ENCODE results near the gene KCNMA1.

KCNMA1 gene

DNA sequence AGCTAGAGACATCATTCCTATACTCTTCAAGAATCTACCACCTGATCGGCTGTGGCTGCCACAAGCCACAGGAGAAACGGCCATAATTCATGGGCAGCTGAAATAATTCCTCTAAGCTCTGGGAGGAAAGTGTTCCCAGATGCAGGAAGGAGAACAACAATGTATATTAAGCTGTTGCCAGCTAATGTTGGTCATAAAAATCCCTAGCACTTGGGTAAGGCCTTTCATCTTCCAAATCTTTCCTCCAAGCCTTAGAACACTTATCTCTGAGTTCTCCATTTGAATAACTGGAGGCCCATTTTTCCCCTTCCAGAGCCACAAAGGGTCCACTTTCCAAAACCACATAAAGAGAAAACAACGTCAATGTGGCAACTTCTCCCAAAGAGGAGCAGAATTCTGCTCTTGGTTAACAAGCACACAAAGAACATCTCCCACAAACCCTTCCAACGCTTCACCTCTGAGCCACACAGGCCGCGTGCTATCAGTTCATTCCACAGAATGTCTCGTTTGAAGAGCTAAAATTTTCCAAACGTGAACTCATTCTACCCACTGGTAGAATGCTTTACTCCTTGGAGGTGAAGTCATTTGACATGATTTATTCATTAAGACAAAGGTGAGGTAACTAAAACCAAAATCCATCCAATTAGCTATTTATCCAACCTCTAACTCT, 11.2 kb downstream of the KCNMA1 start:
- no peak overlapping the region for H3K27ac ChIP-seq
- H3K79me2 ChIP-seq = no peaks in the 10 kb centered on the region
- H3K4me1 ChIP-seq = no peaks in the 10 kb centered on the region

GRCh38 chr10:77625379-77625778, 12.2 kb downstream of the KCNMA1 start:
- no peak for TF ChIP-seq CTCF (IDR thresholded peaks at IDR 0.05)
- H3K9ac ChIP-seq = no peak overlapping the region
- H3K36me3 ChIP-seq (ENCODE audit: control insufficient read depth, insufficient read depth, low read length) = no peaks in the 10 kb centered on the region
- H3K79me2 ChIP-seq = no peaks in the 10 kb centered on the region
- H3K4me2 ChIP-seq (ENCODE audit: low read length) = no peak overlapping the region
- H3K27me3 ChIP-seq (ENCODE audit: control insufficient read depth, insufficient read depth, low read length) = no peaks in the 10 kb centered on the region
- no peak overlapping the region for H3K4me3 ChIP-seq (ENCODE audit: low read depth, low read length)
- H3K9me3 ChIP-seq (ENCODE audit: control insufficient read depth, low read length) = no peaks in the 10 kb centered on the region
- H3K27ac ChIP-seq = no peak overlapping the region
- no peak overlapping the region for H2AFZ ChIP-seq
- H3K4me1 ChIP-seq = no peaks in the 10 kb centered on the region

More for the DNA sequence above, 11.2 kb downstream of the KCNMA1 start:
- Histone ChIP-seq H3K4me2 (ENCODE audit: low read length) (no peak overlapping the region), H3K36me3 (ENCODE audit: control insufficient read depth, insufficient read depth, low read length) (no peaks in the 10 kb centered on the region), H3K9me3 (ENCODE audit: control insufficient read depth, low read length) (no peaks in the 10 kb centered on the region), H3K9ac (no peak overlapping the region), H2AFZ (no peak overlapping the region), H3K27me3 (ENCODE audit: control insufficient read depth, insufficient read depth, low read length) (no peaks in the 10 kb centered on the region), H3K4me3 (ENCODE audit: low read depth, low read length) (no peak overlapping the region)
- TF ChIP-seq CTCF (IDR thresholded peaks at IDR 0.05) = no peak

- Histone ChIP-seq H3K27ac (no peak overlapping the region), H3K36me3 (ENCODE audit: control insufficient read depth, insufficient read depth, low read length) (no peaks in the 10 kb centered on the region), H3K4me2 (ENCODE audit: low read length) (no peak overlapping the region), H3K4me1 (no peaks in the 10 kb centered on the region), H3K4me3 (ENCODE audit: low read depth, low read length) (no peak overlapping the region), H3K9ac (no peak overlapping the region), H3K9me3 (ENCODE audit: control insufficient read depth, low read length) (no peaks in the 10 kb centered on the region), H3K27me3 (ENCODE audit: control insufficient read depth, insufficient read depth, low read length) (no peaks in the 10 kb centered on the region), H2AFZ (no peak overlapping the region), H3K79me2 (no peaks in the 10 kb centered on the region)
- TF ChIP-seq CTCF (IDR thresholded peaks at IDR 0.05) = no peak
Observed at GRCh38 chr10:77622889-77623291, 14.7 kb downstream of the KCNMA1 start.

DNA sequence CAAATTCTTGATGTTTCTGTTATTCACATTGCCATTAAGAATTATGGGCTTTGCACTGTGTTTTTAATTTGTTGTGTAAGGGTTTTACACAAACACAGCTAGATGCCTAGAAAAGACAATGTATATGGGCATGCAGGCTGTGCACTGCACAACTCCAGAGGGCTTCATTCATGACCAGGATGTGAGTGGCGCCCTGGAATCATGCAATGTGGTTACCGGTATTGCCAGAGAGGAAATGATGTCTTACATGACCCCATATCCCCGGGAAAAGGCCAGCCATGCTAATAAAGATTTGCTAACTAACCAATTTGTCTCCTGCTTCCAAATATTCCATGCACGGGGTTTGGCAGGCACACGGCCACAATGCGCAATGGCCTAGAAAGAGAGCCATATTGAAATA, 16.9 kb downstream of the KCNMA1 start:
- no peak for TF ChIP-seq CTCF (IDR thresholded peaks at IDR 0.05)
- Histone ChIP-seq H3K4me1 (no peaks in the 10 kb centered on the region), H3K4me3 (ENCODE audit: low read depth, low read length) (no peak overlapping the region), H3K4me2 (ENCODE audit: low read length) (no peak overlapping the region), H3K79me2 (no peaks in the 10 kb centered on the region), H3K27ac (no peak overlapping the region), H2AFZ (no peak overlapping the region), H3K9me3 (ENCODE audit: control insufficient read depth, low read length) (no peaks in the 10 kb centered on the region), H3K9ac (no peak overlapping the region), H3K36me3 (ENCODE audit: control insufficient read depth, insufficient read depth, low read length) (no peaks in the 10 kb centered on the region), H3K27me3 (ENCODE audit: control insufficient read depth, insufficient read depth, low read length) (no peaks in the 10 kb centered on the region)

All from parathyroid adenoma (tissue), 2 donors.